Endothelial cell (in vitro differentiated cells): ENCODE measurements around the gene SMIM43. TPM values are rescaled to one million over a fixed set of nuclear protein-coding genes. Genes with fewer than 3 reads are reported as not detected.

Experiments used
- DNase-seq: peaks from one replicate; pipeline ENCODE4 v3.0.0; 2021; ENCODE audit warnings: low spot score
- H3K27ac Mint-ChIP-seq: one replicate; pipeline ENCODE4 v1.8.0; 2021; ENCODE audit warnings: mixed read lengths, inconsistent platforms; ENCODE audit not compliant: unreplicated experiment
- H3K27me3 Mint-ChIP-seq: one replicate; pipeline ENCODE4 v1.8.0; 2021; ENCODE audit warnings: mild to moderate bottlenecking, moderate library complexity, mixed read lengths, inconsistent platforms; ENCODE audit not compliant: unreplicated experiment
- H3K36me3 Mint-ChIP-seq: one replicate; pipeline ENCODE4 v1.8.0; 2021; ENCODE audit warnings: mild to moderate bottlenecking, low read depth, mixed read lengths, inconsistent platforms; ENCODE audit not compliant: unreplicated experiment
- H3K4me1 Mint-ChIP-seq: one replicate; pipeline ENCODE4 v1.8.0; 2021; ENCODE audit warnings: mild to moderate bottlenecking, mixed read lengths, inconsistent platforms; ENCODE audit not compliant: unreplicated experiment
- H3K4me3 Mint-ChIP-seq: one replicate; pipeline ENCODE4 v1.8.0; 2021; ENCODE audit warnings: mild to moderate bottlenecking, mixed read lengths, inconsistent platforms; ENCODE audit not compliant: unreplicated experiment
- H3K9me3 Mint-ChIP-seq: one replicate; pipeline ENCODE4 v1.8.0; 2021; ENCODE audit warnings: mixed read lengths, inconsistent platforms; ENCODE audit not compliant: unreplicated experiment
- total RNA-seq: library from RNA; stranded (reverse); fragmentation: NEBNext Ultra II Directional; extraction: Animal tissue kit (Norgen Biotek cat#: 25700); gene quantifications from one replicate; pipeline ENCODE4 v1.2.1, GENCODE V29; 2021; ENCODE audit not compliant: unreplicated experiment
- TF ChIP-seq, protein P1 (sequence below): fragments of 200-600 bp; sonication (generic); IDR thresholded peaks from one replicate; pipeline ENCODE4 v1.5.0; 2021; ENCODE audit warnings: antibody characterized with exemption; ENCODE audit not compliant: unreplicated experiment

The SMIM43 gene
- total RNA-seq, 1 donor from 2014 or later = 19.8 TPM

DNA sequence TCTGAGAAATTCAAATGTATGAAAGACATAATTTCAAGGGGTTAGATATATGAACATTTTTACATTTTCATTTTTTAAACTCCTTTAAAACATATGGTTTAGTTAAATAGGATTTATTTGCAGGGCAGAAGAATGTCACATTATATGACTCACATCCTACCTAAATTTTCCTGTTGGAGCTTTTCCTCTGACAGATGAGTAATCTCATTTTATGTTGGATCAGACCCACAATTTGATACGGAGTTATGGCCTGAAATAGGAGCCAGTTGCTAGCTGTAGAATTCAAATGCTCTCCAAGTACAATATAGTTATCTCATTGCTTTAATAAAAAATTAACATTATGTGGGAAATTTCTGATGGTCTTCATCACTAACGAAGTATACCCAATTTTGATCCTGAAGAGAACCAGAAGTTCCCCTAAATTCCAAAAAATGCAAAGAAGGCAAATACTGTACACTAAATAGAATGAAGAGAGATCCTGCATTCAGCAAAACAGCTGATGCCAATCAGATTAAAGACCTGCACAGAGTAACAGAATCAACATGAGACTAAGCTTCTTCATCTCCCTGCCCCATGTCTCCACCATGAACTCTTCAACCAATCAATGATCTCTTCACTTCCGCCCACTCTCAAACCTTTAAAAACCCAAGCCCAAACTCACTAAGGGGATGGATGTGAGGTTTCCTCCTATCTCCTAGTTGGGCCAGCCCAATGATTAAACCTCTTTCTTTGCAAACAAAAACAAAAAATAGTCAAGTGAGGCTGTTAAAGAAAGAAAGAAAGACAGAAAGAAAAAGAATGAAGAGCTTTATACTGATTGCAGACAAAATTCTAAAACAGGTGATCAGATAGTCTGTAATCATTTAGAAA is 25.2 kb upstream of the SMIM43 start:
- no peak overlapping the region for H3K27ac Mint-ChIP-seq

DNA sequence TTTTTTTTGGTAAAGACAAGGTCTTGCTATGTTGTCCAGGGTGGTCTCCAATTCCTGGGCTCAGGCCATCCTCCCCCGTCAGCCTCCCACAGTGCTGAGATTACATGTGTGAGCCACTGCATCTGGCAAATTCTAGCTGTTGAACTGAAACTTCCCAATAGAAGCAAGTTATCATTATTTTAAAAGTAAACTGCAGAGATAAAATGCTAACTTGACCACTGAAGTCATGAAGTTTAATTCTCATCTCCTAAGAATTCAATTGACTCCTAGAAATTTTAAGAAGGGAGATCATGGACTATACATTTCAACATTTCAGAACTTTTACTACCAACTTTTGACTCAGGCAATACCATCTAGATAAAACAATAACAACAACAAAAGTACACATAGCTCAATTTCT is 24.5 kb upstream of the SMIM43 start:
- TF ChIP-seq, protein P1, sequence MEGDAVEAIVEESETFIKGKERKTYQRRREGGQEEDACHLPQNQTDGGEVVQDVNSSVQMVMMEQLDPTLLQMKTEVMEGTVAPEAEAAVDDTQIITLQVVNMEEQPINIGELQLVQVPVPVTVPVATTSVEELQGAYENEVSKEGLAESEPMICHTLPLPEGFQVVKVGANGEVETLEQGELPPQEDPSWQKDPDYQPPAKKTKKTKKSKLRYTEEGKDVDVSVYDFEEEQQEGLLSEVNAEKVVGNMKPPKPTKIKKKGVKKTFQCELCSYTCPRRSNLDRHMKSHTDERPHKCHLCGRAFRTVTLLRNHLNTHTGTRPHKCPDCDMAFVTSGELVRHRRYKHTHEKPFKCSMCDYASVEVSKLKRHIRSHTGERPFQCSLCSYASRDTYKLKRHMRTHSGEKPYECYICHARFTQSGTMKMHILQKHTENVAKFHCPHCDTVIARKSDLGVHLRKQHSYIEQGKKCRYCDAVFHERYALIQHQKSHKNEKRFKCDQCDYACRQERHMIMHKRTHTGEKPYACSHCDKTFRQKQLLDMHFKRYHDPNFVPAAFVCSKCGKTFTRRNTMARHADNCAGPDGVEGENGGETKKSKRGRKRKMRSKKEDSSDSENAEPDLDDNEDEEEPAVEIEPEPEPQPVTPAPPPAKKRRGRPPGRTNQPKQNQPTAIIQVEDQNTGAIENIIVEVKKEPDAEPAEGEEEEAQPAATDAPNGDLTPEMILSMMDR = no peak
- Mint-ChIP-seq H3K36me3 (no peaks in the 10 kb centered on the region), H3K4me1 (peaks cover 11% of the 10 kb centered on the region), H3K9me3 (no peaks in the 10 kb centered on the region), H3K27ac (no peak overlapping the region), H3K4me3 (no peak overlapping the region), H3K27me3 (no peaks in the 10 kb centered on the region)
- DNase-seq = no peak

More for the DNA sequence above, 25.2 kb upstream of the SMIM43 start:
- peaks cover 3% of the 10 kb centered on the region for H3K27me3 Mint-ChIP-seq
- TF ChIP-seq, protein P1 = no peak
- no peaks in the 10 kb centered on the region for H3K9me3 Mint-ChIP-seq
- no peaks in the 10 kb centered on the region for H3K36me3 Mint-ChIP-seq
- H3K4me1 Mint-ChIP-seq = peaks cover 11% of the 10 kb centered on the region
- no peak overlapping the region for H3K4me3 Mint-ChIP-seq
- no peak for DNase-seq

DNA sequence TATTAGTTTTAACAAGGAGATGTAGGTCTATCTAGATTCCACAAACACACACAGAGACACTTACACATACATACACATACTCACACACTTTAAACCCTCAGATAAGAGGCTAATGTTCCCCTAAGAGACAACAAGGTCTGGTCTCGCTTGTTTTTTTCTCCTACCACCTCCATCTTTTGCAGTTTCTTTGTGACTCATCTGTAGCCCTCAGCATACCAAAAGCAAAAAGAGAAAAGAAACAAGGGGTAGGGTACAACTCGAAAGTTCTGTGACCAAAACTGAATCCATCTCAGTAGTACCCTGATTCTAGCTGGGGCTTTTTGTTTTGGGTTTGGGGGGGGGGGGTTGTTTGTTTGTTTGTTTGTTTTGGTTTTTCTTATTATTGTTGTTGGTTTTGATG is 23.9 kb upstream of the SMIM43 start:
- Mint-ChIP-seq H3K4me1 (peaks cover 11% of the 10 kb centered on the region), H3K36me3 (no peaks in the 10 kb centered on the region), H3K4me3 (no peak overlapping the region), H3K27me3 (no peaks in the 10 kb centered on the region), H3K9me3 (no peaks in the 10 kb centered on the region), H3K27ac (no peak overlapping the region)
- TF ChIP-seq, protein P1 = no peak
- DNase-seq = no peak

DNA sequence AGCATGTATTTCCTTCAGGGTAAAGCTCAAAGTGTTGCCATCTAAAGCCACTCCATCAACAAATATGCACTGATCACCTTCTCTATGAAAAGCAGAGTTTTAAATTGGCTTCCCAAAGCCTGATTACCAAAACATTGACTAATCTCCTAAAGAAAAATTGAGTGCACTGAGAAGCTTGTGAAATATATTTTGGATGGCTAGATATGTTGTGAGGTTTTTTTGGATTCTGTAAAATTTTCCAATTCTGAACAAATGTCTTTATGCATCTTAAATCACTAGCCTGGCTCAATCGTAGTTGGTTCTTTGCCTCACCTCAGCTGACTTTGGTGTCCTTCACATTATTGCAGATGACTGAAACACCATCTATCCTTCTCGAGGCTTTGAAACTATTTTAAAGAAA is 21.3 kb upstream of the SMIM43 start:
- Mint-ChIP-seq H3K27me3 (no peaks in the 10 kb centered on the region), H3K4me3 (no peak overlapping the region), H3K27ac (no peak overlapping the region), H3K9me3 (no peaks in the 10 kb centered on the region), H3K4me1 (peaks cover 11% of the 10 kb centered on the region), H3K36me3 (no peaks in the 10 kb centered on the region)
- TF ChIP-seq, protein P1 = no peak
- DNase-seq = no peak

DNA sequence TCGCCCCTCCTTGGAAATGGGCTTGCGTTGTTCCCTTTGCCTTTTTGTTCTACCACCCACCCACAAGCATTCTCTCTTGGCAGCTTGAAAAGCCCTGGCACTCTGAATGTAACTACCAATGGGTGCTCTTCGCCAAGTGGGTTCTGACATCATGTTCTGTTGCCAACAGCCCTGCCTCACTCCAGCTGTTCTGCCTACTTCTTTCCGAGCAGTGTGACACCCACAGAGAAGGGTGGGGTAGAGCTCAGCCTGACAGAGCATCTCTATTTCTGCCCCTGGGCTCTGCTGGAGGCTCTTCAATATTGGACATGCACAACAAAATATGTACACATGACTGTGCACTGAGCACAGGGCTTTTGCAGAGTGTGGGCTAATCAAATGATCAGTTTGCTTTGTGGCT is 20.5 kb upstream of the SMIM43 start:
- TF ChIP-seq, protein P1 = no peak
- no peaks in the 10 kb centered on the region for H3K9me3 Mint-ChIP-seq
- H3K4me1 Mint-ChIP-seq = peaks cover 11% of the 10 kb centered on the region
- H3K27ac Mint-ChIP-seq = no peak overlapping the region
- no peaks in the 10 kb centered on the region for H3K27me3 Mint-ChIP-seq
- no peak overlapping the region for H3K4me3 Mint-ChIP-seq
- no peak for DNase-seq
- H3K36me3 Mint-ChIP-seq = no peaks in the 10 kb centered on the region
